HG02571 (cell line): ENCODE data around the gene UCMA.
"Not testable (repeated sequence)": the region's sequence is repeated elsewhere in the genome, so short reads cannot be mapped to it uniquely, and the experiment has no call there.

ENCODE experiments used
- ATAC-seq: cut with Tn5 transposase; IDR thresholded peaks from one replicate; pipeline ENCODE4 v1.9.1; 2021; ENCODE audit warnings: mild to moderate bottlenecking, moderate library complexity; ENCODE audit not compliant: unreplicated experiment

The UCMA gene

GRCh38 chr10:13234736-13235135, 562 bp upstream of the UCMA start:
- not testable (repeated sequence) for ATAC-seq

- no peak for ATAC-seq
Measured at GRCh38 chr10:13233358-13233757, 816 bp downstream of the UCMA start.

- no peak for ATAC-seq
Measured at GRCh38 chr10:13231808-13232207, 2.4 kb downstream of the UCMA start.

GRCh38 chr10:13231190-13231589, 3.0 kb downstream of the UCMA start:
- no peak for ATAC-seq

- no peak for ATAC-seq
Measured at GRCh38 chr10:13227031-13227430, 7.1 kb downstream of the UCMA start.

- no peak for ATAC-seq
Measured at GRCh38 chr10:13225601-13226000, 8.6 kb downstream of the UCMA start.

- ATAC-seq: no peak
Measured at GRCh38 chr10:13224210-13224995, 9.8 kb downstream of the UCMA start.

- ATAC-seq: no peak
Measured at GRCh38 chr10:13223241-13223640, 10.9 kb downstream of the UCMA start.

- ATAC-seq: no peak
Measured at GRCh38 chr10:13222566-13222965, 11.6 kb downstream of the UCMA start.

- ATAC-seq: no peak
Measured at GRCh38 chr10:13222151-13222550, 12.0 kb downstream of the UCMA start.

- no peak for ATAC-seq
Measured at GRCh38 chr10:13221572-13221971, 12.6 kb downstream of the UCMA start.

- ATAC-seq: no peak
Measured at GRCh38 chr10:13219685-13220670, 14.2 kb downstream of the UCMA start.

- ATAC-seq: no peak
Measured at GRCh38 chr10:13218878-13219277, 15.3 kb downstream of the UCMA start.

- no peak for ATAC-seq
Measured at GRCh38 chr10:13213163-13213562, 21.0 kb downstream of the UCMA start.

GRCh38 chr10:13206546-13207443, 27.4 kb downstream of the UCMA start:
- no peak for ATAC-seq

GRCh38 chr10:13206091-13206490, 28.1 kb downstream of the UCMA start:
- no peak for ATAC-seq

GRCh38 chr10:13201132-13201531, 33.0 kb downstream of the UCMA start:
- no peak for ATAC-seq

GRCh38 chr10:13195016-13195415, 39.2 kb downstream of the UCMA start:
- ATAC-seq: no peak

GRCh38 chr10:13193637-13194036, 40.5 kb downstream of the UCMA start:
- no peak for ATAC-seq

- ATAC-seq: no peak
Measured at GRCh38 chr10:13191362-13191761, 42.8 kb downstream of the UCMA start.

GRCh38 chr10:13190816-13191215, 43.4 kb downstream of the UCMA start:
- no peak for ATAC-seq
